Esophagus squamous epithelium (tissue), 5 donors: ENCODE data around the gene TEX2. TPM values are rescaled to one million over a fixed set of nuclear protein-coding genes. Genes with fewer than 3 reads are reported as not detected.

Experiments
- DNase-seq: peaks from one replicate; lab custom pipeline; 2025; lab: John Stamatoyannopoulos, UW
- H3K27ac ChIP-seq, 4 donors: fragments of 200-600 bp; sonication (generic); one replicate each; pipeline ENCODE4 v1.5.1; 2016 to 2019; ENCODE audit warnings: mild to moderate bottlenecking in 1 of 4
- H3K27me3 ChIP-seq, 4 donors: fragments of 200-600 bp; sonication (generic); 1 replicate in 3 of 4; 2 replicates in 1 of 4; pipeline versions ENCODE4 v1.5.1 to v1.6.0; 2017 to 2021; ENCODE audit warnings: antibody characterized with exemption in 1 of 4
- H3K36me3 ChIP-seq, 3 donors: fragments of 200-600 bp; sonication (generic); one replicate each; pipeline ENCODE4 v1.5.1; 2016 to 2019
- H3K4me1 ChIP-seq, 3 donors: fragments of 200-600 bp; sonication (generic); one replicate each; pipeline ENCODE4 v1.5.1; 2017 to 2019
- H3K4me3 ChIP-seq, 4 donors: fragments of 200-600 bp; sonication (generic); 1 replicate in 3 of 4; 2 replicates in 1 of 4; pipeline ENCODE4 v1.5.1; 2016 to 2019; ENCODE audit warnings: mild to moderate bottlenecking in 2 of 4, moderate library complexity in 1 of 4
- H3K9me3 ChIP-seq, 3 donors: fragments of 200-600 bp; sonication (generic); one replicate each; pipeline ENCODE4 v1.5.1; 2016 to 2019
- CTCF ChIP-seq, 6 experiments: fragments of 450-650 bp in 4 of 6; fragments of 200-600 bp in 2 of 6; sonication (generic) in 2 of 6; IDR thresholded peaks; one replicate each; pipeline ENCODE4 v1.5.1; 2016 to 2019; ENCODE audit warnings: antibody characterized with exemption in 6 of 6, mild to moderate bottlenecking in 4 of 6, moderate library complexity in 4 of 6
- POLR2A ChIP-seq, 4 donors: fragments of 450-650 bp; IDR thresholded peaks; one replicate each; pipeline ENCODE4 v1.6.1; 2017; ENCODE audit warnings: antibody characterized with exemption in 4 of 4, mild to moderate bottlenecking in 4 of 4, moderate library complexity in 3 of 4
- WGBS, 2 donors: methylation state at CpG; one replicate each; pipeline ENCODE4 v1.1.5; 2018; 5-methylcytosine and 5-hydroxymethylcytosine counted together
- intact Hi-C: fragments of 100-400 bp; cut with DNase I; formaldehyde crosslinking; loops from one replicate; pipeline ENCODE4 v1.15.0; 2022
- total RNA-seq, 4 donors: library from RNA; depleted of rRNA; stranded (reverse); fragments of >200 nt; gene quantifications; one replicate each; pipeline ENCODE4 v1.1.0, GENCODE V29; 2016
- donor health status: DM: yes; HTN: yes; CAD: no.

The TEX2 gene
- total RNA-seq, 4 donors from 2014 or later, result 25.5 to 33.0 (median 29.7) TPM

GRCh38 chr17:64165347-64165746, 97.7 kb downstream of the TEX2 start:
- no peak overlapping the region for H3K4me3 ChIP-seq
- 84 to 87% methylated on average over 3 to 4 of the region's 4 CpGs for WGBS, 2 donors
- H3K27ac ChIP-seq, result peak overlapping the region in 1 of 4 donors; percentile 1
- H3K36me3 ChIP-seq, result peaks cover 0 to 52% (median 0%) of the 10 kb centered on the region in 3 donors
- intact Hi-C loops, result no loop called here
- no peaks in the 10 kb centered on the region for H3K9me3 ChIP-seq
- DNase-seq, result no peak
- no peaks in the 10 kb centered on the region for H3K27me3 ChIP-seq
- TF ChIP-seq CTCF (IDR thresholded peaks at IDR 0.05) (no peak), POLR2A (IDR thresholded peaks at IDR 0.05) (no peak)
- peaks cover 0 to 38% (median 0%) of the 10 kb centered on the region in 3 donors for H3K4me1 ChIP-seq

- TF ChIP-seq CTCF (IDR thresholded peaks at IDR 0.05) (no peak), POLR2A (IDR thresholded peaks at IDR 0.05) (no peak)
- Histone ChIP-seq H3K4me3 (no peak overlapping the region), H3K27me3 (no peaks in the 10 kb centered on the region), H3K4me1 (peaks cover 0 to 38% (median 0%) of the 10 kb centered on the region in 3 donors), H3K9me3 (no peaks in the 10 kb centered on the region), H3K27ac (peak overlapping the region in 1 of 4 donors; percentile 74), H3K36me3 (peaks cover 0 to 50% (median 0%) of the 10 kb centered on the region in 3 donors)
- WGBS, 2 donors, result 90 to 95% methylated on average over 6 of the region's 6 CpGs
- no peak for DNase-seq
- intact Hi-C loops, result no loop called here
Observed at GRCh38 chr17:64164596-64165285, 98.3 kb downstream of the TEX2 start.

DNA sequence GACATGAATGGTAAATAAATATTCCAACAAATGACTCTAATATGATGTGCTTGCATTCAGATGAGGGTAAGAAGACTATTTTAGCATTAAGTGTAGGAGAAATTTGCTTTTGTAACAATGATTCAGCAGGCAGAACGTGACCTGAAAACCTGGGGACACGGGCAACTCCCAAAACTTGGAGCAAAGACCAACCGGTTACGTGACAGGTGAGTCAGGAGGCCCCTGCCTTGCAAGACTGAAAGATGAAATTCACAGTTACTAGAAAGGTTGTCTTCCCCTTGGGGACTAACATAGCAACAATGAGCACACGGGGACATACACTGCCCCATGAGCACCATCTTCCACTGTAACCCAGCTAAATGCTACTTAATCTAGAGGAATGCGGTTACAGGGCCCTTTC, 99.6 kb downstream of the TEX2 start:
- TF ChIP-seq POLR2A (IDR thresholded peaks at IDR 0.05) (no peak), CTCF (IDR thresholded peaks at IDR 0.05) (no peak)
- no peak overlapping the region for H3K4me3 ChIP-seq
- H3K27ac ChIP-seq, result peak overlapping the region in 3 of 4 donors; percentile 52 to 74 (median 59)
- 51 to 85% methylated on average over 4 to 6 of the region's 6 CpGs for WGBS, 2 donors
- no peaks in the 10 kb centered on the region for H3K9me3 ChIP-seq
- peaks cover 0 to 46% (median 0%) of the 10 kb centered on the region in 3 donors for H3K4me1 ChIP-seq
- DNase-seq, result no peak
- no peaks in the 10 kb centered on the region for H3K27me3 ChIP-seq
- H3K36me3 ChIP-seq, result peaks cover 0 to 53% (median 0%) of the 10 kb centered on the region in 3 donors
- intact Hi-C loops, result no loop called here

GRCh38 chr17:64162554-64162953, 100.5 kb downstream of the TEX2 start:
- intact Hi-C loops, result no loop called here
- 72 to 79% methylated on average over 2 of the region's 2 CpGs for WGBS, 2 donors
- Histone ChIP-seq H3K27me3 (no peaks in the 10 kb centered on the region), H3K36me3 (peaks cover 0 to 50% (median 0%) of the 10 kb centered on the region in 3 donors), H3K9me3 (no peaks in the 10 kb centered on the region), H3K4me3 (no peak overlapping the region), H3K27ac (peak overlapping the region in 3 of 4 donors; percentile 52 to 74 (median 59)), H3K4me1 (peaks cover 0 to 49% (median 0%) of the 10 kb centered on the region in 3 donors)
- no peak for TF ChIP-seq CTCF (IDR thresholded peaks at IDR 0.05)
- no peak for TF ChIP-seq POLR2A (IDR thresholded peaks at IDR 0.05)
- DNase-seq, result no peak

GRCh38 chr17:64161380-64162176, 101.5 kb downstream of the TEX2 start:
- TF ChIP-seq CTCF (IDR thresholded peaks at IDR 0.05) (no peak), POLR2A (IDR thresholded peaks at IDR 0.05) (no peak)
- H3K27me3 ChIP-seq, result no peaks in the 10 kb centered on the region
- peaks cover 0 to 43% (median 0%) of the 10 kb centered on the region in 3 donors for H3K36me3 ChIP-seq
- WGBS, 2 donors, result 61 to 63% methylated on average over 6 of the region's 6 CpGs
- H3K9me3 ChIP-seq, result no peaks in the 10 kb centered on the region
- H3K27ac ChIP-seq, result peak overlapping the region in 1 of 4 donors; percentile 32
- no peak overlapping the region for H3K4me3 ChIP-seq
- intact Hi-C loops, result no loop called here
- DNase-seq, result no peak
- peaks cover 0 to 44% (median 0%) of the 10 kb centered on the region in 3 donors for H3K4me1 ChIP-seq
